A673 (cell line): ENCODE results near the gene GPR78. TPM values are rescaled to one million over a fixed set of nuclear protein-coding genes. Genes with fewer than 3 reads are reported as not detected.

Source experiments
- BruUV-seq: library from RNA; stranded (reverse); fragments of 400-500 nt; replicated peaks from 2 replicates; lab custom pipeline; 2021; lab: Mats Ljungman, UMichigan
- CTCF ChIA-PET: fragments of 300-600 bp; sonication (Branson Sonifier 250); formaldehyde crosslinking; loops from one replicate; lab custom pipeline; 2022; ENCODE audit warnings: antibody characterized with exemption; lab: Charles Lee
- POLR2A ChIA-PET: fragments of 300-600 bp; sonication (Branson Sonifier 250); formaldehyde crosslinking; loops from one replicate; lab custom pipeline; 2022; ENCODE audit warnings: antibody characterized with exemption; ENCODE audit not compliant: low non-redundant PET; lab: Charles Lee
- DNase-seq: peaks from one replicate; pipeline ENCODE4 v3.0.0-alpha.2; 2015; ENCODE audit warnings: low spot score
- H3K27ac ChIP-seq: fragments of 200-600 bp; sonication (generic); 2 replicates; pipeline ENCODE4 v1.5.1; 2016; ENCODE audit warnings: mixed run types, low read depth, mild to moderate bottlenecking, mixed read lengths, antibody characterized with exemption, low read length; ENCODE audit not compliant: poor library complexity, severe bottlenecking
- H3K27me3 ChIP-seq: fragments of 200-600 bp; sonication (generic); replicated peaks from 2 replicates; pipeline ENCODE4 v1.6.1; 2017; ENCODE audit warnings: mixed run types, low read depth, mild to moderate bottlenecking, mixed read lengths, antibody characterized with exemption, low read length; ENCODE audit not compliant: insufficient read depth, poor library complexity
- H3K36me3 ChIP-seq: fragments of 200-600 bp; sonication (generic); 2 replicates; pipeline ENCODE4 v1.6.1; 2016; ENCODE audit warnings: mixed run types, mild to moderate bottlenecking, mixed read lengths, antibody characterized with exemption, low read length; ENCODE audit not compliant: insufficient read depth, poor library complexity, severe bottlenecking
- H3K4me1 ChIP-seq: fragments of 200-600 bp; sonication (generic); 2 replicates; pipeline ENCODE4 v1.6.1; 2017; ENCODE audit warnings: mixed run types, mild to moderate bottlenecking, mixed read lengths, antibody characterized with exemption, low read length; ENCODE audit not compliant: insufficient read depth, poor library complexity, severe bottlenecking
- H3K4me3 ChIP-seq: fragments of 200-600 bp; sonication (generic); 2 replicates; pipeline ENCODE4 v1.5.1; 2016; ENCODE audit warnings: low read depth, mixed run types, mild to moderate bottlenecking, mixed read lengths, low read length; ENCODE audit not compliant: poor library complexity, severe bottlenecking
- H3K9me3 ChIP-seq: fragments of 200-600 bp; sonication (generic); 2 replicates; pipeline ENCODE4 v1.6.1; 2016; ENCODE audit warnings: mixed run types, low read depth, mild to moderate bottlenecking, mixed read lengths, antibody characterized with exemption, low read length; ENCODE audit not compliant: poor library complexity, severe bottlenecking
- EZH2 ChIP-seq: fragments of 200-600 bp; sonication (generic); IDR thresholded peaks from 2 replicates; pipeline ENCODE4 v1.6.1; 2017; ENCODE audit warnings: borderline replicate concordance, low read depth, mild to moderate bottlenecking, mixed read lengths, antibody characterized with exemption, low read length; ENCODE audit not compliant: poor library complexity, severe bottlenecking
- intact Hi-C: fragments of 100-400 bp; cut with micrococcal nuclease; formaldehyde crosslinking; loops from one replicate; pipeline ENCODE4 v1.10.0; 2022; ENCODE audit not compliant: unreplicated experiment
- total RNA-seq: library from RNA; stranded (reverse); gene quantifications from 2 replicates; pipeline ENCODE4 v1.2.3, GENCODE V29; 2021
- TF ChIP-seq, protein P1 (sequence below): fragments of 300-800, 200-600 bp; sonication (generic); conservative IDR thresholded peaks from 2 replicates; pipeline ENCODE4 v1.5.1; 2017; ENCODE audit warnings: low read depth, mild to moderate bottlenecking, antibody characterized with exemption, low read length, moderate library complexity, mixed read lengths

GPR78 gene
- total RNA-seq, 1 experiment from 2014 or later: not detected

DNA sequence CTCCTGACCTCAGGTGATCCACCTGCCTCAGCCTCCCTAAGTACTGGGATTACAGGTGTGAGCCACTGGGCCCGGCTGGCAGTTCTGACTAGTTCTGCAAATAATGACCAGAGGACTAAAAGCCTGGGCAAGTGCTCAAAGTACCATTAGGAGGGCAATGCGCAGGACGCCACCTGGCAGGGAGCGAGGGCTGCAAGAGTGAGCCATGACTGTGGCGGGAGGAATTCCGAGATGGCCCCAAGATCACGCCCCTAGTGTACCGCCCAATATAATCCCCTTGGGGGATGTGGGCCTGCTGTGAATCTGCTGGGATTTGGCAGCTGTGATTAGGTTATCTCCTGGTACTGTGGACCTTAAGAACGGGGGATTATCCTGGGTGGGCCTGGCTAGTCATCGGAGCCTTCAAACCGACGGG, 26.2 kb upstream of the GPR78 start:
- Histone ChIP-seq H3K36me3 (no peaks in the 10 kb centered on the region), H3K27me3 (no peaks in the 10 kb centered on the region), H3K27ac (no peak overlapping the region), H3K4me3 (no peak overlapping the region), H3K4me1 (no peaks in the 10 kb centered on the region), H3K9me3 (no peaks in the 10 kb centered on the region)
- CTCF ChIA-PET: no interaction called here
- no TSS peak for BruUV-seq
- TF ChIP-seq, protein P1, sequence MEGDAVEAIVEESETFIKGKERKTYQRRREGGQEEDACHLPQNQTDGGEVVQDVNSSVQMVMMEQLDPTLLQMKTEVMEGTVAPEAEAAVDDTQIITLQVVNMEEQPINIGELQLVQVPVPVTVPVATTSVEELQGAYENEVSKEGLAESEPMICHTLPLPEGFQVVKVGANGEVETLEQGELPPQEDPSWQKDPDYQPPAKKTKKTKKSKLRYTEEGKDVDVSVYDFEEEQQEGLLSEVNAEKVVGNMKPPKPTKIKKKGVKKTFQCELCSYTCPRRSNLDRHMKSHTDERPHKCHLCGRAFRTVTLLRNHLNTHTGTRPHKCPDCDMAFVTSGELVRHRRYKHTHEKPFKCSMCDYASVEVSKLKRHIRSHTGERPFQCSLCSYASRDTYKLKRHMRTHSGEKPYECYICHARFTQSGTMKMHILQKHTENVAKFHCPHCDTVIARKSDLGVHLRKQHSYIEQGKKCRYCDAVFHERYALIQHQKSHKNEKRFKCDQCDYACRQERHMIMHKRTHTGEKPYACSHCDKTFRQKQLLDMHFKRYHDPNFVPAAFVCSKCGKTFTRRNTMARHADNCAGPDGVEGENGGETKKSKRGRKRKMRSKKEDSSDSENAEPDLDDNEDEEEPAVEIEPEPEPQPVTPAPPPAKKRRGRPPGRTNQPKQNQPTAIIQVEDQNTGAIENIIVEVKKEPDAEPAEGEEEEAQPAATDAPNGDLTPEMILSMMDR: no peak
- no peak for TF ChIP-seq EZH2
- DNase-seq: no peak
- intact Hi-C loops: no loop called here
- POLR2A ChIA-PET: no interaction called here

DNA sequence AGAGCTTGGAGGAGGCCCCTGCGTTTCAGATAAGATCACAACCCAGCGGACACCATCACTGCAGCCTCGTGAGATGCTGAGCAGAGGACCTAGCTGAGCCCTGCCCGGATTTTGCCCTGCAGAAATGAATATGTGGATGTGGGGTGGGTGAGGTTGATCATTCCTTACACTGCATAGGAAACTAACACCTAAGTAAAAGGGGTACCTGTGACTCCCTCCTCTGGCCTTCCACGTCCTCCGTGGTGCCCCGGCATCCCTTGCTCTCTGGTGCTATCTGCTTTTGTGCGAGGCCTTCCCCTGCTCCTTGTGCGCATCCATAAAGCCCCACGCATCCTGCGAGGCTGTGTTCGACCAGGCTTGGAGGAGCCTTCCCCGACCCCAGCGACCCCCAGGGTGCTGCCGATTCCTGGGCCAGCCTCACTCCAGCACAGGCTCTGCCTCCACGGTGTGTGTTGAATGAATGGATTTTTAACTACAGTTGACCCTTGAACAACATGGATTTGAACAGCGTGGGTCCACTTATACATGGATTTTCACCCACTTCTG, 25.6 kb upstream of the GPR78 start:
- no peak overlapping the region for H3K27ac ChIP-seq
- H3K27me3 ChIP-seq: no peaks in the 10 kb centered on the region
- no peaks in the 10 kb centered on the region for H3K4me1 ChIP-seq
- H3K4me3 ChIP-seq: no peak overlapping the region
- intact Hi-C loops: no loop called here
- no peaks in the 10 kb centered on the region for H3K36me3 ChIP-seq
- TF ChIP-seq EZH2: no peak
- TF ChIP-seq, protein P1: no peak
- BruUV-seq: no TSS peak
- H3K9me3 ChIP-seq: no peaks in the 10 kb centered on the region
- DNase-seq: no peak
- ChIA-PET POLR2A (no interaction called here), CTCF (no interaction called here)

GRCh38 chr4:8555716-8556115, 24.5 kb upstream of the GPR78 start:
- ChIA-PET POLR2A (no interaction called here), CTCF (no interaction called here)
- Histone ChIP-seq H3K9me3 (no peaks in the 10 kb centered on the region), H3K27me3 (no peaks in the 10 kb centered on the region), H3K27ac (no peak overlapping the region), H3K4me3 (no peak overlapping the region), H3K36me3 (no peaks in the 10 kb centered on the region), H3K4me1 (no peaks in the 10 kb centered on the region)
- intact Hi-C loops: no loop called here
- no TSS peak for BruUV-seq
- no peak for DNase-seq
- TF ChIP-seq EZH2: no peak
- TF ChIP-seq, protein P1: no peak
